Mammary epithelial cell (primary cell): Measurements from ENCODE around the gene PBX1.
A peak's percentile ranks its signal among the peaks of the same experiment; 100 is the strongest.

Experiments
- CTCF ChIP-seq, 2 donors: IDR thresholded peaks in 1 of 2; conservative IDR thresholded peaks in 1 of 2; 2 replicates each; pipeline ENCODE4 v1.5.1; 2011 to 2012; ENCODE audit warnings: inconsistent platforms in 2 of 2, low read length in 2 of 2, mild to moderate bottlenecking in 2 of 2, control low read depth in 1 of 2, low read depth in 1 of 2; ENCODE audit not compliant: insufficient read depth in 1 of 2; ENCODE audit errors: extremely low read depth in 1 of 2
- EZH2 ChIP-seq: IDR thresholded peaks from 2 replicates; pipeline ENCODE4 v1.6.1; 2012; ENCODE audit warnings: low read length, inconsistent platforms, borderline replicate concordance

- TF ChIP-seq CTCF (conservative IDR thresholded peaks at IDR 0.05 in 1 of 2, IDR thresholded peaks at IDR 0.05 in 1 of 2; ENCODE audit: extremely low read depth in 1 of 2, insufficient read depth in 1 of 2, low read depth in 1 of 2, low read length in 2 of 2) (peak in 1 of 2 donors; percentile 27), EZH2 (no peak)
These were observed 48.5 kb upstream of the PBX1 start for GRCh38 chr1:164510435-164510834.
